ENCODE results near the gene PARP16.
"Not testable (repeated sequence)": the region's sequence is repeated elsewhere in the genome, so short reads cannot be mapped to it uniquely, and the experiment has no call there.

DNA sequence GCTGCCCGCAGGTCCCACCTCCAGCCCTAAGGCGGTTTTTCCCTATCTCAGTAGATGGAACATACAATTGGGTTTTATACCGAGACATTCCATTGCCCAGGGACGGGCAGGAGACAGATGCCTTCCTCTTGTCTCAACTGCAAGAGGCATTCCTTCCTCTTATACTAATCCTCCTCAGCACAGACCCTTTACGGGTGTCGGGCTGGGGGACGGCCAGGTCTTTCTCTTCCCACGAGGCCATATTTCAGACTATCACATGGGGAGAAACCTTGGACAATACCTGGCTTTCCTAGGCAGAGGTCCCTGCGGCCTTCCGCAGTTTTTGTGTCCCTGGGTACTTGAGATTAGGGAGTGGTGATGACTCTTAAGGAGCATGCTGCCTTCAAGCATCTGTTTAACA, 59.8 kb downstream of the PARP16 start:
- TF ChIP-seq, protein P1, sequence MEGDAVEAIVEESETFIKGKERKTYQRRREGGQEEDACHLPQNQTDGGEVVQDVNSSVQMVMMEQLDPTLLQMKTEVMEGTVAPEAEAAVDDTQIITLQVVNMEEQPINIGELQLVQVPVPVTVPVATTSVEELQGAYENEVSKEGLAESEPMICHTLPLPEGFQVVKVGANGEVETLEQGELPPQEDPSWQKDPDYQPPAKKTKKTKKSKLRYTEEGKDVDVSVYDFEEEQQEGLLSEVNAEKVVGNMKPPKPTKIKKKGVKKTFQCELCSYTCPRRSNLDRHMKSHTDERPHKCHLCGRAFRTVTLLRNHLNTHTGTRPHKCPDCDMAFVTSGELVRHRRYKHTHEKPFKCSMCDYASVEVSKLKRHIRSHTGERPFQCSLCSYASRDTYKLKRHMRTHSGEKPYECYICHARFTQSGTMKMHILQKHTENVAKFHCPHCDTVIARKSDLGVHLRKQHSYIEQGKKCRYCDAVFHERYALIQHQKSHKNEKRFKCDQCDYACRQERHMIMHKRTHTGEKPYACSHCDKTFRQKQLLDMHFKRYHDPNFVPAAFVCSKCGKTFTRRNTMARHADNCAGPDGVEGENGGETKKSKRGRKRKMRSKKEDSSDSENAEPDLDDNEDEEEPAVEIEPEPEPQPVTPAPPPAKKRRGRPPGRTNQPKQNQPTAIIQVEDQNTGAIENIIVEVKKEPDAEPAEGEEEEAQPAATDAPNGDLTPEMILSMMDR (IDR thresholded peaks at IDR 0.05): not testable (repeated sequence)
- not testable (repeated sequence) for TF ChIP-seq POLR2AphosphoS5 (IDR thresholded peaks at IDR 0.05; ENCODE audit: insufficient read depth in 1 of 2, low read depth in 1 of 2); POLR2A (IDR thresholded peaks at IDR 0.05)

Data from vagina (tissue), 2 donors.